Neural progenitor cell (in vitro differentiated cells): ENCODE data around the gene ALPK1. TPM values are rescaled to one million over a fixed set of nuclear protein-coding genes. Genes with fewer than 3 reads are reported as not detected.

ENCODE experiments used
- DNase-seq: peaks from one replicate; pipeline ENCODE4 v3.0.0-alpha.2; 2016; ENCODE audit warnings: low spot score
- H2AFZ ChIP-seq: fragments of 200-600 bp; sonication (generic); replicated peaks from 2 replicates; pipeline ENCODE4 v1.6.1; 2016; ENCODE audit warnings: antibody characterized with exemption
- H3F3A ChIP-seq: fragments of 200-600 bp; sonication (generic); 2 replicates; pipeline ENCODE4 v1.6.1; 2016; ENCODE audit warnings: antibody characterized with exemption, low read depth
- H3K27ac ChIP-seq: fragments of 200-600 bp; sonication (generic); 2 replicates; pipeline ENCODE4 v1.5.1; 2016; ENCODE audit warnings: mild to moderate bottlenecking
- H3K27me3 ChIP-seq: fragments of 200-600 bp; sonication (generic); 2 replicates; pipeline ENCODE4 v1.6.1; 2016; ENCODE audit warnings: mild to moderate bottlenecking, moderate library complexity
- H3K36me3 ChIP-seq: fragments of 200-600 bp; sonication (generic); 2 replicates; pipeline ENCODE4 v1.5.1; 2016
- H3K4me1 ChIP-seq: fragments of 200-600 bp; sonication (generic); 2 replicates; pipeline ENCODE4 v1.6.1; 2016; ENCODE audit warnings: mixed run types
- H3K4me2 ChIP-seq: fragments of 200-600 bp; sonication (generic); 2 replicates; pipeline ENCODE4 v1.6.1; 2016
- H3K4me3 ChIP-seq: fragments of 200-600 bp; sonication (generic); 2 replicates; pipeline ENCODE4 v1.5.1; 2016
- H3K79me2 ChIP-seq: fragments of 200-600 bp; sonication (generic); 2 replicates; pipeline ENCODE4 v1.6.1; 2016; ENCODE audit warnings: low read depth
- H3K9ac ChIP-seq: fragments of 200-600 bp; sonication (generic); 2 replicates; pipeline ENCODE4 v1.6.1; 2016
- H3K9me3 ChIP-seq: fragments of 200-600 bp; sonication (generic); 2 replicates; pipeline ENCODE4 v1.5.1; 2016; ENCODE audit warnings: low read depth
- H4K20me1 ChIP-seq: fragments of 200-600 bp; sonication (generic); 2 replicates; pipeline ENCODE4 v1.6.1; 2016; ENCODE audit warnings: low read depth
- H3K27ac Mint-ChIP-seq: 3 replicates; pipeline ENCODE4 v1.8.0; 2021; ENCODE audit warnings: mixed read lengths
- H3K27me3 Mint-ChIP-seq: 2 replicates; pipeline ENCODE4 v1.8.0; 2022; ENCODE audit warnings: low read depth, mild to moderate bottlenecking, inconsistent platforms, moderate library complexity, mixed read lengths; ENCODE audit not compliant: insufficient read depth
- H3K36me3 Mint-ChIP-seq: 3 replicates; pipeline ENCODE4 v1.8.0; 2021; ENCODE audit warnings: mixed read lengths
- H3K4me1 Mint-ChIP-seq: 3 replicates; pipeline ENCODE4 v1.8.0; 2021; ENCODE audit warnings: mixed read lengths
- H3K4me3 Mint-ChIP-seq: 3 replicates; pipeline ENCODE4 v1.8.0; 2021; ENCODE audit warnings: mild to moderate bottlenecking, moderate library complexity, mixed read lengths
- H3K9me3 Mint-ChIP-seq: 3 replicates; pipeline ENCODE4 v1.8.0; 2020; ENCODE audit warnings: mixed read lengths
- EZH2 ChIP-seq: fragments of 200-600 bp; sonication (generic); IDR thresholded peaks from 2 replicates; pipeline ENCODE4 v1.6.1; 2017; ENCODE audit warnings: antibody characterized with exemption, mild to moderate bottlenecking, moderate library complexity
- EZH2phosphoT487 ChIP-seq: fragments of 200-600 bp; sonication (generic); IDR thresholded peaks from 2 replicates; pipeline ENCODE4 v1.6.1; 2017; ENCODE audit warnings: antibody characterized with exemption
- total RNA-seq: library from RNA; depleted of rRNA; stranded (reverse); fragments of >200 nt; gene quantifications from 2 replicates; pipeline ENCODE4 v1.2.3, GENCODE V29; 2015; ENCODE audit warnings: low replicate concordance
- TF ChIP-seq, protein P1 (sequence below): fragments of 200-600 bp; sonication (generic); IDR thresholded peaks from 2 replicates; pipeline ENCODE4 v1.5.1; 2017; ENCODE audit warnings: antibody characterized with exemption, mild to moderate bottlenecking

The ALPK1 gene
- total RNA-seq, 1 donor from 2014 or later: 0.41 TPM

DNA sequence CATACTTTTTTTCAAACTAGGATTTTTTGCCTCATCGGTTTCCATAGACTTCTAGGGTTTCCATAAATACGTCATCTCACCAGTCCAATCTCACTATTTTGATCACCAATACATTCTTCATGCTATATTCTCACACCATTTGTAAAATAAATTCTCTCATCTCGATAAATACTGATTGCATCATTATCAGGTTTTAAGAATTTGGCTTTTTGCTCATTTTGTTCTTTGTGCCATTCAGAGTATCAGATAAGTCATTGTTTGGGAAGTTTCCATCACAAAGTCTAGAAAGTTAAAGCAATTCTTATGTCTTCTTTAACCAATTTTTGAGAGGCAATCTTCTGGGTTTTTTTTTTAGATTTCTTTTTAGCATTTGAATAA is 81.1 kb downstream of the ALPK1 start:
- Mint-ChIP-seq H3K27me3 (peaks cover 8% of the 10 kb centered on the region), H3K36me3 (peaks cover 2% of the 10 kb centered on the region), H3K27ac (no peak overlapping the region), H3K4me1 (peaks cover 42% of the 10 kb centered on the region), H3K4me3 (peak overlapping the region; percentile 16), H3K9me3 (peaks cover 8% of the 10 kb centered on the region)
- Histone ChIP-seq H3K9ac (no peak overlapping the region), H3K79me2 (no peaks in the 10 kb centered on the region), H3K9me3 (no peaks in the 10 kb centered on the region), H3F3A (peaks cover 49% of the 10 kb centered on the region), H3K36me3 (no peaks in the 10 kb centered on the region), H3K27me3 (peaks cover 22% of the 10 kb centered on the region), H3K4me2 (peak overlapping the region; percentile 63), H3K27ac (no peak overlapping the region), H2AFZ (no peak overlapping the region), H4K20me1 (no peaks in the 10 kb centered on the region), H3K4me1 (peaks cover 63% of the 10 kb centered on the region), H3K4me3 (no peak overlapping the region)
- DNase-seq: no peak
- TF ChIP-seq EZH2phosphoT487: no peak
- TF ChIP-seq, protein P1, sequence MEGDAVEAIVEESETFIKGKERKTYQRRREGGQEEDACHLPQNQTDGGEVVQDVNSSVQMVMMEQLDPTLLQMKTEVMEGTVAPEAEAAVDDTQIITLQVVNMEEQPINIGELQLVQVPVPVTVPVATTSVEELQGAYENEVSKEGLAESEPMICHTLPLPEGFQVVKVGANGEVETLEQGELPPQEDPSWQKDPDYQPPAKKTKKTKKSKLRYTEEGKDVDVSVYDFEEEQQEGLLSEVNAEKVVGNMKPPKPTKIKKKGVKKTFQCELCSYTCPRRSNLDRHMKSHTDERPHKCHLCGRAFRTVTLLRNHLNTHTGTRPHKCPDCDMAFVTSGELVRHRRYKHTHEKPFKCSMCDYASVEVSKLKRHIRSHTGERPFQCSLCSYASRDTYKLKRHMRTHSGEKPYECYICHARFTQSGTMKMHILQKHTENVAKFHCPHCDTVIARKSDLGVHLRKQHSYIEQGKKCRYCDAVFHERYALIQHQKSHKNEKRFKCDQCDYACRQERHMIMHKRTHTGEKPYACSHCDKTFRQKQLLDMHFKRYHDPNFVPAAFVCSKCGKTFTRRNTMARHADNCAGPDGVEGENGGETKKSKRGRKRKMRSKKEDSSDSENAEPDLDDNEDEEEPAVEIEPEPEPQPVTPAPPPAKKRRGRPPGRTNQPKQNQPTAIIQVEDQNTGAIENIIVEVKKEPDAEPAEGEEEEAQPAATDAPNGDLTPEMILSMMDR: no peak
- no peak for TF ChIP-seq EZH2

DNA sequence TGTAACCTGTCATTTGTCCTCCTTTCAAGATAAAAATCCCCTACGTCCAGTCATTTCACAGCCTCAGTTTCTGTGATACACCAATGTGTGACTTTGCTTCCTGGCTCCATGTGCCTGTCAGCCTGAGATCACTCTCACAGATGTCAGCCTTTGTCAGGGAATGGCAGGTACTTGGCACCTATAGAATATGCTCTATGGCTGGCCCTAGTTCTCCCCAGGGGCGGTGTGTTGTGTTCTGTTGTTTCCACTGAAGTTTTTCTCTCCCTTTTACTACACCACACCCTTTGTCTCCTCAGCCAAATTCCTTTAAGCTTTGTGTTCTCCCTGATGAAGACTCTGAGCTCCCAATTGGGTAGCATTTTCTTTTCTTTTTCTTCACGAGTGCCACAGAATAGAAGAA is 81.7 kb downstream of the ALPK1 start:
- H3K79me2 ChIP-seq: no peaks in the 10 kb centered on the region
- H3K36me3 Mint-ChIP-seq: peaks cover 2% of the 10 kb centered on the region
- peak; percentile 78 for DNase-seq
- TF ChIP-seq EZH2phosphoT487: no peak
- TF ChIP-seq, protein P1: no peak
- no peak for TF ChIP-seq EZH2
- peaks cover 8% of the 10 kb centered on the region for H3K9me3 Mint-ChIP-seq
- peaks cover 42% of the 10 kb centered on the region for H3K4me1 Mint-ChIP-seq
- H3K4me3 ChIP-seq: peak overlapping the region; percentile 28
- H3K9me3 ChIP-seq: no peaks in the 10 kb centered on the region
- H3K27me3 ChIP-seq: peaks cover 22% of the 10 kb centered on the region
- peaks cover 49% of the 10 kb centered on the region for H3F3A ChIP-seq
- peak overlapping the region; percentile 87 for H2AFZ ChIP-seq
- peak overlapping the region; percentile 52 for H3K4me3 Mint-ChIP-seq
- H3K27ac ChIP-seq: peak overlapping the region; percentile 69
- H3K27ac Mint-ChIP-seq: peak overlapping the region; percentile 2
- H3K4me2 ChIP-seq: peak overlapping the region; percentile 63
- no peaks in the 10 kb centered on the region for H3K36me3 ChIP-seq
- H3K9ac ChIP-seq: no peak overlapping the region
- H4K20me1 ChIP-seq: no peaks in the 10 kb centered on the region
- H3K4me1 ChIP-seq: peaks cover 69% of the 10 kb centered on the region
- peaks cover 8% of the 10 kb centered on the region for H3K27me3 Mint-ChIP-seq

DNA sequence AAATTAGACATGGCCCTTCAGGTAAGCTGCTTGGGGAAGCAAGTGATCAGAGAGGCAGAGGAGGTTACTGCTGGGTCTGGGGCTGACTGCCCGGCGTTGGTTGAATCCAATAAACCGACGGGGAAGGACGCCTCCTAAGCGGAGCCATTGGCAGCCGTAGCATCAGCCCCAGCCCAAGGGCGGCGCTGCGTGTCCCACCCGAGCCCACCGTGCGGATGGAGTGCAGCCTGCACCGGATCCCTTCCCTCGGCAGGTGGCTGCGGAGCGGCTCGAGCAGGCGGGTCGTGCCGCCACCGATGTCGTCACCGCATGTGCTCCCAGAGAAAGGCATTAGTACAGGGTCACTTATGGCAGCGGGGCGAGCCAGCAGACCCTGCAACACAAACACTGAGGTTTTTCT is 82.1 kb downstream of the ALPK1 start:
- H3K4me1 Mint-ChIP-seq: peaks cover 42% of the 10 kb centered on the region

More for the DNA sequence above, 82.1 kb downstream of the ALPK1 start:
- peaks cover 8% of the 10 kb centered on the region for H3K27me3 Mint-ChIP-seq
- Histone ChIP-seq H3K79me2 (no peaks in the 10 kb centered on the region), H3K27me3 (peaks cover 26% of the 10 kb centered on the region), H3K27ac (peak overlapping the region; percentile 69), H4K20me1 (no peaks in the 10 kb centered on the region), H3K9ac (no peak overlapping the region), H3F3A (peaks cover 49% of the 10 kb centered on the region), H3K4me1 (peaks cover 74% of the 10 kb centered on the region), H3K36me3 (no peaks in the 10 kb centered on the region), H3K4me3 (peak overlapping the region; percentile 28), H3K9me3 (no peaks in the 10 kb centered on the region), H3K4me2 (peak overlapping the region; percentile 63), H2AFZ (peak overlapping the region; percentile 87)
- DNase-seq: peak; percentile 94
- H3K9me3 Mint-ChIP-seq: peaks cover 5% of the 10 kb centered on the region
- peak overlapping the region; percentile 2 for H3K27ac Mint-ChIP-seq
- TF ChIP-seq EZH2phosphoT487 (no peak), EZH2 (peak; percentile 40)
- TF ChIP-seq, protein P1: peak; percentile 62
- H3K36me3 Mint-ChIP-seq: peaks cover 2% of the 10 kb centered on the region
- peak overlapping the region; percentile 52 for H3K4me3 Mint-ChIP-seq
